ENCODE results near the gene SPAG17. TPM values are rescaled to one million over a fixed set of nuclear protein-coding genes. Genes with fewer than 3 reads are reported as not detected.

SPAG17 gene
- total RNA-seq, 1 experiment from 2014 or later, result 0.36 TPM

DNA sequence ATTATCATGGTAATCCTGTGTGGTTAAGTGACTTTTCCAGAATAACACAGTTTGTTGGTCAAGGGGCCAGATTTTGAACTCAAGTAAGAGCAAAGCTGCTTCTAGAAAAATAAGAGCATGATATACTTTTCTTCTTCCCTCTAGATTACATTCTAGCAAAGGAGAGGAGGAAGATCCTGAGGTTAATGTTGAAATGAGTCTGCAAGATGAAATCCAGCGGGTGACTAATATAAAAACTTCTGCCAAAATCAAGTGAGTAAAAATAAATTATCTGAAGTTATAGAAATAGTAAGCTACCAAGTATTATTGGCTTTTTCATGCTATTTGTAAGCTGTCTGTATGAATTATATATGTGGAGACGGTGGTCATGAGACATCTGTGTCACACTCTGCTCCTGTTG, 242.7 kb downstream of the SPAG17 start:
- TF ChIP-seq REST (IDR thresholded peaks at IDR 0.05; ENCODE audit: insufficient read depth in 1 of 2, low read depth in 2 of 2, low read length in 1 of 2), result no peak
- no peak for TF ChIP-seq POLR2AphosphoS5 (IDR thresholded peaks at IDR 0.05; ENCODE audit: low read depth, low read length)
- no peak for TF ChIP-seq CTCF (IDR thresholded peaks at IDR 0.05)
- no peak for TF ChIP-seq TCF7L2 (IDR thresholded peaks at IDR 0.05; ENCODE audit: low read depth, low read length)
- no peak for TF ChIP-seq SIN3A (IDR thresholded peaks at IDR 0.05; ENCODE audit: borderline replicate concordance, insufficient read depth, low read depth, low read length)
- in situ Hi-C loops (cut with HindIII; ENCODE audit: low pct_unique_long_range_greater_than_20kb, low sequenced_read_pairs), result no loop called here
- ChIA-PET CTCF (no interaction called here), POLR2A (no interaction called here)
- Histone ChIP-seq H3K27me3 (ENCODE audit: control insufficient read depth, insufficient read depth, low read length) (no peaks in the 10 kb centered on the region), H3K4me3 (ENCODE audit: low read depth in 2 of 2, low read length in 2 of 2) (no peak overlapping the region), H3K36me3 (ENCODE audit: control insufficient read depth, insufficient read depth, low read length) (peaks cover 64% of the 10 kb centered on the region), H3K4me1 (ENCODE audit: control insufficient read depth, insufficient read depth, low read length) (no peaks in the 10 kb centered on the region), H3K27ac (ENCODE audit: low read length) (no peak overlapping the region), H3K9me3 (ENCODE audit: control insufficient read depth, insufficient read depth, low read depth, low read length) (no peaks in the 10 kb centered on the region)
- no TSS peak for BruUV-seq (replicated peaks)
- ATAC-seq, result no peak
- intact Hi-C loops (cut with micrococcal nuclease; ENCODE audit: unreplicated experiment), result no loop called here
- DNase-seq (ENCODE audit: low read depth, low spot score), result no peak

- TF ChIP-seq TCF7L2 (IDR thresholded peaks at IDR 0.05; ENCODE audit: low read depth, low read length) (no peak), REST (IDR thresholded peaks at IDR 0.05; ENCODE audit: insufficient read depth in 1 of 2, low read depth in 2 of 2, low read length in 1 of 2) (no peak), SIN3A (IDR thresholded peaks at IDR 0.05; ENCODE audit: borderline replicate concordance, insufficient read depth, low read depth, low read length) (no peak), CTCF (IDR thresholded peaks at IDR 0.05) (no peak), POLR2AphosphoS5 (IDR thresholded peaks at IDR 0.05; ENCODE audit: low read depth, low read length) (no peak)
- Histone ChIP-seq H3K27me3 (ENCODE audit: control insufficient read depth, insufficient read depth, low read length) (no peaks in the 10 kb centered on the region), H3K36me3 (ENCODE audit: control insufficient read depth, insufficient read depth, low read length) (peaks cover 36% of the 10 kb centered on the region), H3K4me3 (ENCODE audit: low read depth in 2 of 2, low read length in 2 of 2) (no peak overlapping the region), H3K27ac (ENCODE audit: low read length) (no peak overlapping the region), H3K9me3 (ENCODE audit: control insufficient read depth, insufficient read depth, low read depth, low read length) (no peaks in the 10 kb centered on the region), H3K4me1 (ENCODE audit: control insufficient read depth, insufficient read depth, low read length) (peaks cover 3% of the 10 kb centered on the region; the same call in 1 of the 2 replicates)
- ATAC-seq (no peak), DNase-seq (ENCODE audit: low read depth, low spot score) (no peak)
- in situ Hi-C loops (cut with HindIII; ENCODE audit: low pct_unique_long_range_greater_than_20kb, low sequenced_read_pairs), result no loop called here
- ChIA-PET CTCF (no interaction called here), POLR2A (no interaction called here)
- no TSS peak for BruUV-seq (replicated peaks)
- intact Hi-C loops (cut with micrococcal nuclease; ENCODE audit: unreplicated experiment), result no loop called here
Observed at GRCh38 chr1:117933769-117934168, 251.3 kb downstream of the SPAG17 start.
